ENCODE data around the gene SLX4IP.
"Not testable (repeated sequence)": the region's sequence is repeated elsewhere in the genome, so short reads cannot be mapped to it uniquely, and the experiment has no call there.

SLX4IP gene

DNA sequence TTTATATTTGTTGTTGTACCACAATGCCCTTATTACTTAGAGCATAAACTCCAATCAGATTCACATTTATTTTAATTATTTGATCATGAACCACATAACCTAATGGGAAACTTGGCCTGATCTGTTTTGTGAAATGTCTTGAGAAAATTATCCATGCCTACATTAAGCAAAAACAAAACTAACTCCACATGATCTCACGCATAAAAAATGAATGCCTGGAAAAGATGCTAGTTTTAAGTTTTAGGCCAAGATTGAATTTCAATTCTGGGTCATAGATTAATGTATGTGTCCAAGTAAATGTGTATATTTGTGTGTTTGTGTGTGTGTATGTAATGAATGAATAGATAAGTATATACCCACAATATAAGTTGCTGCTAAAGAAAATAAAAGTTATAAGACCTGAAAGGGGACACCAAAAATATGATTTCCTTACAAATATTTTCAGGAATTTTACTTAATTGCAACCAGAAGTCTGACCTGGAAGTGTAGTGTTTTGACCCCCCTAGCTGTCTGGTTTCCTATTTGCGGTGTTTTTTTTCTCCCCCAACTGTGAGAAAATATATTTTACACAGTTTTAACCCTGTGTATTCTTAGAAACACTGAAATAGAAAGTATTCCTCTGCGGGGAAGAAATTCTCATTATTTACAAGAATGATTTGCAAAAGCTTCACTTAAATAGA lies 141.4 kb downstream of the SLX4IP start:
- DNase-seq (ENCODE audit: low spot score): no peak

DNA sequence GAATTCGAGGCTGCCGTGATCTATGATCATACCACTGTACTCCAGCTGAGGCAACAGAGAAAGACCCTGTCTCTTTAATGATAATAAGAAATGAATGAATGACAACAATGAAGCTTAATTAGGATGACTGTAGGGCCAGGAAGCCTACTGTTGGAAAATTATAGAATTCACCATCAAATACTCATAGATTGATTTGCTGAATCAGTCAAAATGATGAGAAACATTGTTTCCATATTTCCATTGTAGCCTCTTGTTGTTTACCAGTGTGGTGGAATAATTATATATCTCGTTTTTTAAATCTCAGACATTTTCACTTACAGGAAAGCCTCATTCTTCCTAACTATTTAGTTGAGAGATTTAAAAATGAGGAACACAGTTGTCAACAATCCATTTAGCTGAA lies 142.5 kb downstream of the SLX4IP start:
- DNase-seq (ENCODE audit: low spot score): no peak

DNA sequence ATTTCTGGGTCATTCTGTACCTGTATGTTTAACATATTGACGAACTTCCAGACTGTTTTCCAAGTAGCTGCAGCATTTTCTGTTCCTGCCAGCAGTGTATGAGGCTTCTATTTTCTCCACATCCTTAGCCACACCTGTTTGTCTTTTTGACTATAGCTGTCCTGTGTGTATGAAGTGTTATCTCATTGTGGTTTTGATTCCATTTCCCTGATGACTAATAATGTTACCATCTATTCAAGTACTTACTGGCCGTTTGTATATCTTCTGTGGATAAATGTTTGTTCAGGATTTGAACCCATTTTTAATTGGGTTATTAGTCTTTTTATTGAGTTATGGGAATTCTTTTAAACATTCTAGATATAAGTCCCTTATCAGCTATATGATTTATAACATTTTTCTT lies 143.5 kb downstream of the SLX4IP start:
- no peak for DNase-seq (ENCODE audit: low spot score)

GRCh38 chr20:10579942-10580341 lies 144.8 kb downstream of the SLX4IP start:
- DNase-seq (ENCODE audit: low spot score): no peak

- no peak for DNase-seq (ENCODE audit: low spot score)
Measured at GRCh38 chr20:10580700-10581099, 145.6 kb downstream of the SLX4IP start.

- DNase-seq (ENCODE audit: low spot score): no peak
Measured at GRCh38 chr20:10581823-10582222, 146.7 kb downstream of the SLX4IP start.

DNA sequence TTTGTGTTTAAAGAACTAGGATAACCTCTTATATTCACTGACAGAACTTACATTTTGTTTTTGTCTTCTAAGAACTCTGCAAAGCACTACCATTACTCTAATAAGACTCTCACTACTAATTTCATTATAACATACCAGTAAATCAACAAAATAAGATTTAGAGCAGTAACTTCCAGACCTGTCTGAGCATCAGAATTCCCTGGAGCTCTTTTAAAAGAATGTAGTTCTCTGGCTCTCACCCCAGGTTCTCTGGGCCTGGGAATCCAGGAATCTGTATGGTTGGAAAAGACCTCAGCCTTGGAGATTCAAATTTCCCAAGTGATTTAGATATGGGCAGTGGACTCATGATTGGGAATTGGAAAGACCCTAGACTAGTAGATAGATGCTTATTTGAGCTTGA lies 149.3 kb downstream of the SLX4IP start:
- no peak for DNase-seq (ENCODE audit: low spot score)

- no peak for DNase-seq (ENCODE audit: low spot score)
Measured at GRCh38 chr20:10585308-10585707, 150.2 kb downstream of the SLX4IP start.

DNA sequence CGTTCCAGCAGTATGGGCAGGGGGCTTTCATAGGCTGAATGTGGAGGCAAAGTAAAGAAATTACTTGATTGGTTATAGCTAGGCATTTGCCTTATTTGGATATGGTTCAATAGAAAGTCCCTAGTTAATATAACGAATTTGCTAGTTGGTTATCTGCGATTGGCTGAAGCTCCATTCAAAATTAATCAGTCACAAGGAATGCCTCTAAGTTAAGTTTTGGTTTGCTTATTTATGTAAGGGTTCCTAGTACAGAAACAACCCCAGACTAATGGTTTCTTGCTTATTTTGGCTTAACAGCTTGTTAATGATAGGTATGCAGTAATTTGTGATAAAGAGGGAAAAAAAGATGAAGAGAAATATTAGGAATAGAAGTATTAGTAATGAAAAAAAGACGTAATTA lies 151.2 kb downstream of the SLX4IP start:
- no peak for DNase-seq (ENCODE audit: low spot score)

DNA sequence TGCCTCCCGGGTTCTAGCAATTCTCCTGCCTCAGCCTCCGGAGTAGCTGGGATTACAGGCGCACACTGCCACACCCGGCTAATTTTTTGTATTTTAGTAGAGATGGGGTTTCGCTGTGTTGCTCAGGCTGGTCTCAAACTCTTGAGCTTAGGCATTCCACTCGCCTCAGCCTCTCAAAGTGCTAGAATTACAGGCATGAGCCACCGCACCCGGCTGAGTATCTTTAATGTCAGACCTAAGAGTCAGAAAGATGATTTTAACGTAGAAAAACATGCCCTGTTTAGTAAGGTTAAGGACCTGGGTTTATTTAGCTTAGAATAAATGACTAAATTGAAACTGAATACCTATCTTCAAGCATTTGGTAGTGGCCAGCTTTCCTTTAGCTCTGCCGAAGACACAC lies 155.3 kb downstream of the SLX4IP start:
- not testable (repeated sequence) for DNase-seq (ENCODE audit: low spot score)

GRCh38 chr20:10590950-10591671 lies 156.0 kb downstream of the SLX4IP start:
- no peak for DNase-seq (ENCODE audit: low spot score)

DNA sequence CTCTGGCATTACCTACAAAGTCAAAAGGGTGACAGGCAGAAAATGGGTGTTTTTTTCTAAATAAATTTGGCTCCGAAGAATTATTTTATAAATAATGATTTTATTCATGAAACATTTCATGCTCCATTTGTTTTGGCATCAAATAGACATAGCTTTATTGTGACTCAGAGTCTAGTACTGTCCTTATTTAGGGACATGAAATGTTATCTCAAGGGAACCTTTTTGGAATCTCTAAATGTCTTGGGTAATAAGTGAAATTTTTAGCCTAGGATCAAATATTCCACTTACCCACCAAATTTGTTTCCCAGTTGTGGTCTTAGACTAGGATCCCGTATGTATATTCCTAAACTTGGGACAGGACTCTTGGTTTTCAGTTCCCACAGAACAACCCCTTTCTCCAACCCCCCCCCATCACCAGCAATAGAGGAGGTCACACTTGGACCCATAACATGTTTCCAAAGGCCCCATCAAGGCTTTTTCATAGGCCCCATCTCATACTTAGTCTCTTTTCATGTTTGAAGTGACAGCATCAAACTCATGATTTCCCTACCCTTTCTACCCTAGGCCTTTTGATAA lies 156.9 kb downstream of the SLX4IP start:
- DNase-seq (ENCODE audit: low spot score): no peak

DNA sequence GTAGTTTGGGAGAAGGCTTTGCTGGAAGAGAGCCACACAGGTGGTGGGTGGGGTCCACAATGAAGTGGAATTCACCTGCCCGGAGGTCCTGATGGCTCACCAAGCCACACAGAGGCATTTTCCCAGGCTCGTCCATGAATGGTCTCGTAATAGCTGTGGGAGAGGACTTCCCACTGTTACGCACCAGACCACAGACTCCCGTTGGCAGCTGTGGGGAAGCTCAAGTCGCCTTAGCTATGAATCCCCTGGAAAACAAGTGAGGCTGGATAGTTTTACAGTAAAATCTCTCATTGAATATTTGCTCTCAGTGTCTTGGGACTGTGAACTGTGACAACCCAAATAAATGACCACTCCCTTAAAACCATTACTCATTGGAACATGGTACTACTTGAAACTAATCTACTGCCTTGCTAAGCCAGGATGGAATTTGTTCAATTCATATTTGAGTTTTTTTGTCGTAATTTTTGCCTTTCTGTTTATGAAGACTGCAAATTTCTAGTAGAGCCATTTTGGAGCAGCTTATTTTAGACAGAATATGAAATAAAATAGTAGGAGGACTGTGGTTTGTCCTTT lies 159.3 kb downstream of the SLX4IP start:
- no peak for DNase-seq (ENCODE audit: low spot score)

GRCh38 chr20:10595266-10595665 lies 160.2 kb downstream of the SLX4IP start:
- no peak for DNase-seq (ENCODE audit: low spot score)

- DNase-seq (ENCODE audit: low spot score): no peak
Measured at GRCh38 chr20:10595985-10596384, 160.9 kb downstream of the SLX4IP start.

GRCh38 chr20:10596710-10597121 lies 161.6 kb downstream of the SLX4IP start:
- no peak for DNase-seq (ENCODE audit: low spot score)

- DNase-seq (ENCODE audit: low spot score): no peak
Measured at GRCh38 chr20:10597637-10598036, 162.5 kb downstream of the SLX4IP start.

DNA sequence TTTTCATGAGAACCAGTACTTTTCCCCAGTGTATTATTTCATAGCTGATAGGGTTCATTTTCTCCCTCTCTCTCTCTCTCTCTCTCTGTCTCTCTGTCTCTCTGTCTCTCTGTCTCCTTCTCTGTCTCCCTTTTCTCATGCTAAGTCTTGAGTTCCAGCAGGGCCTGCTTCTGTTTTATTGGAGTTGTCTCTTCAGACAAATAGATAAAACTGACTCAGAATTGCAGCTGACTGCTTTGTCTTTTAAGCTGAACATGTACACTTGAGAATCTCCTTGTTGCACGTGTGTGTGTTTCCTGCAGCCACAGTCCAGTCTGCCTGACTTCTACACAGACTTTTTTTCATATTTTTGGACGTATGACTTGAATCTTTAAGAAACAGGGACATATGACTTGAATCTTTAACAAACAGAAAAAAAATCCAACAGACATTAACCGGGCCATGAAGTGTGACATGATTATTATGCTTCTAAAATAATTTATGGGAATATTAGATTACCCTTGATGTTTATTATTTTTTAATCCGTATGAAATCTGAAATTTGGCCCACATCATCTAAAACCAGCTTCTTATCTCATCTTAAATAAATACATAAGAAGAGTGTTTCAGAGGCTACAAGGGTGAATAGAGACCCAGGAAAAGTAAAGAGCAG lies 167.2 kb downstream of the SLX4IP start:
- DNase-seq (ENCODE audit: low spot score): no peak

GRCh38 chr20:10603378-10603777 lies 168.3 kb downstream of the SLX4IP start:
- no peak for DNase-seq (ENCODE audit: low spot score)

DNA sequence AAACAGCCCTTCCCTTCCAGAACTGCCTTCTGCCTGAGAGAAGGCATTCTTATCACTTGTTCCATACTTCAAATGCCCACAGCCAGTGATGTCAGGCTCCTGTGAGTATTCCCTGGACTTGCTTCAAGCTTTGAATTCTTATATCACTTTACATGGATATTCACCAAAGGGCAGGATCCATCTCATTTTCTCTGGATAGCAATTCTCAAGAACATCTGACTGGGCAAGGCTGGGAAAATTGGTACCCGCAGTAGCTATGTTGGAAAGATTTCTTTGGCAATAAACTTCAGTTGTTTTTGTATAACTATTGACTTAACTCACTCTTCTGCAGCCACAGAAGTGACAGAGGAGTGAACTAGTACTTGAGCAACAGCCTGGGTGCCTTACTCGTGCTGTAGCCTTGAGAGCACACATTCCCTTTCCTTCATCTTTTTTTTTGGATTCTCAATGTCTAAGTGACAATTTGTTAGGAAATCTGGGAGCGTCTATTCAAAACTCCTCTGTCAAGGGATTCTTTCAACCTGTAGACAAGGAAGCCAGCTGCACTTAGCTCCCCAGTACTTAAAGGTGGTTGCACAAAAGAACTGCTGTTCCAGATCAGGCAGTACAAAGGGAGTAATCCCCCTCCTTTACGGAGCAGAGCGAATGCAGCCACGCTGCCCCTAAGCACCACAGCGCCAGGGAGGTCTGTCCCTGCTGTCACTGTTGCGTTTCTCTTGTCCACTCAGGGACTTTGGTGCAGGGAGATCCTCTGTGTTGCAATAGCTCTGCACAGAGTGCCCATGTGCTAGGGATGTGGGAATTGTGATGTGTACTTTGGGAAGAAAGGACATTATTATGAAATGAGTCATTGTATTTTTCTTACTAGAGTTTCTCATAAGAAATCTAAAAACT lies 169.1 kb downstream of the SLX4IP start:
- no peak for DNase-seq (ENCODE audit: low spot score)

GRCh38 chr20:10604865-10605440 lies 169.8 kb downstream of the SLX4IP start:
- DNase-seq (ENCODE audit: low spot score): no peak
